ENCODE measurements around the gene DOCK6.

Gene DOCK6

GRCh38 chr19:11261971-11262839 is at the start of gene DOCK6:
Gene DOCK6 (minus strand): TSS chr19:11262524. CDS start chr19:11262440, 84 bp downstream.
- peak; percentile 42 for DNase-seq (ENCODE audit: low read depth, low spot score)

GRCh38 chr19:11306337-11306736 is 44.0 kb upstream of the DOCK6 start:
- no peak for DNase-seq (ENCODE audit: low read depth, low spot score)

- no peak for DNase-seq (ENCODE audit: low read depth, low spot score)
Measured at GRCh38 chr19:11304936-11305335, 42.6 kb upstream of the DOCK6 start.

GRCh38 chr19:11300811-11301120 is 38.4 kb upstream of the DOCK6 start:
- no peak for DNase-seq (ENCODE audit: low read depth, low spot score)

- DNase-seq (ENCODE audit: low read depth, low spot score), result no peak
Measured at GRCh38 chr19:11299946-11300810, 37.9 kb upstream of the DOCK6 start.

- DNase-seq (ENCODE audit: low read depth, low spot score), result no peak
Measured at GRCh38 chr19:11296264-11296663, 33.9 kb upstream of the DOCK6 start.

- no peak for DNase-seq (ENCODE audit: low read depth, low spot score)
Measured at GRCh38 chr19:11295665-11296245, 33.4 kb upstream of the DOCK6 start, which contains the start of gene TSPAN16. Gene TSPAN16 (plus strand): TSS chr19:11296160. CDS start chr19:11296298, 138 bp downstream.

- DNase-seq (ENCODE audit: low read depth, low spot score), result no peak
Measured at GRCh38 chr19:11295180-11295579, 32.9 kb upstream of the DOCK6 start.

GRCh38 chr19:11293433-11294389 is 31.4 kb upstream of the DOCK6 start:
- peak; percentile 96 for DNase-seq (ENCODE audit: low read depth, low spot score)

- no peak for DNase-seq (ENCODE audit: low read depth, low spot score)
Measured at GRCh38 chr19:11291991-11292390, 29.7 kb upstream of the DOCK6 start.

- no peak for DNase-seq (ENCODE audit: low read depth, low spot score)
Measured at GRCh38 chr19:11291415-11291814, 29.1 kb upstream of the DOCK6 start.

GRCh38 chr19:11290256-11290655 is 27.9 kb upstream of the DOCK6 start:
- DNase-seq (ENCODE audit: low read depth, low spot score), result no peak

- peak; percentile 44 for DNase-seq (ENCODE audit: low read depth, low spot score)
Measured at GRCh38 chr19:11288349-11288748, 26.0 kb upstream of the DOCK6 start.

- no peak for DNase-seq (ENCODE audit: low read depth, low spot score)
Measured at GRCh38 chr19:11286312-11286974, 24.1 kb upstream of the DOCK6 start.

GRCh38 chr19:11284515-11284914 is 22.2 kb upstream of the DOCK6 start:
- no peak for DNase-seq (ENCODE audit: low read depth, low spot score)

GRCh38 chr19:11281356-11282049 is 19.2 kb upstream of the DOCK6 start:
- DNase-seq (ENCODE audit: low read depth, low spot score), result no peak

GRCh38 chr19:11279505-11280236 is 17.3 kb upstream of the DOCK6 start:
- no peak for DNase-seq (ENCODE audit: low read depth, low spot score)

GRCh38 chr19:11278670-11279069 is 16.3 kb upstream of the DOCK6 start:
- no peak for DNase-seq (ENCODE audit: low read depth, low spot score)

GRCh38 chr19:11274533-11275086 is 12.3 kb upstream of the DOCK6 start:
- no peak for DNase-seq (ENCODE audit: low read depth, low spot score)
